HEK293 (cell line): ENCODE measurements around the gene MAML2.
A peak's percentile ranks its signal among the peaks of the same experiment; 100 is the strongest.

Experiments used
- FEZF1 ChIP-seq: fragments of 450-650 bp; formaldehyde crosslinking; IDR thresholded peaks from 2 replicates; pipeline ENCODE4 v1.5.1; 2016; ENCODE audit warnings: missing biosample characterization, missing genetic modification characterization
- GFI1B ChIP-seq: fragments of 450-650 bp; formaldehyde crosslinking; IDR thresholded peaks from 2 replicates; pipeline ENCODE4 v1.5.1; 2016; ENCODE audit warnings: missing biosample characterization, missing genetic modification characterization
- GLI2 ChIP-seq: fragments of 450-650 bp; formaldehyde crosslinking; IDR thresholded peaks from 2 replicates; pipeline ENCODE4; 2017; ENCODE audit warnings: missing biosample characterization, missing genetic modification characterization, low read depth, borderline replicate concordance
- KLF1 ChIP-seq: fragments of 450-650 bp; formaldehyde crosslinking; IDR thresholded peaks from 2 replicates; pipeline ENCODE4 v1.5.1; 2016; ENCODE audit warnings: missing biosample characterization, missing genetic modification characterization
- KLF10 ChIP-seq: fragments of 450-650 bp; IDR thresholded peaks from 2 replicates; pipeline ENCODE4 v1.5.1; 2018; ENCODE audit warnings: missing biosample characterization, mild to moderate bottlenecking, missing genetic modification characterization
- OVOL3 ChIP-seq: fragments of 450-650 bp; formaldehyde crosslinking; IDR thresholded peaks from 2 replicates; pipeline ENCODE4 v1.5.1; 2016; ENCODE audit warnings: missing biosample characterization, missing genetic modification characterization
- TCF7L2 ChIP-seq: IDR thresholded peaks from 2 replicates; pipeline ENCODE4 v1.6.1; 2011; ENCODE audit warnings: low read depth, mild to moderate bottlenecking, inconsistent platforms, low read length, moderate library complexity, borderline replicate concordance
- TRIM28 ChIP-seq: IDR thresholded peaks from 2 replicates; pipeline ENCODE4 v1.6.1; 2011; ENCODE audit warnings: low read length, control low read depth, borderline replicate concordance
- ZEB2 ChIP-seq: fragments of 450-650 bp; formaldehyde crosslinking; IDR thresholded peaks from 2 replicates; pipeline ENCODE4 v1.5.1; 2016; ENCODE audit warnings: missing biosample characterization, missing genetic modification characterization
- ZNF10 ChIP-seq: fragments of 450-650 bp; formaldehyde crosslinking; IDR thresholded peaks from 2 replicates; pipeline ENCODE4 v1.5.1; 2017; ENCODE audit warnings: missing biosample characterization, missing genetic modification characterization
- ZNF23 ChIP-seq: fragments of 450-650 bp; formaldehyde crosslinking; IDR thresholded peaks from 2 replicates; pipeline ENCODE4 v1.5.1; 2016; ENCODE audit warnings: missing biosample characterization, missing genetic modification characterization, borderline replicate concordance
- ZNF341 ChIP-seq: fragments of 450-650 bp; formaldehyde crosslinking; IDR thresholded peaks from 2 replicates; pipeline ENCODE4; 2016; ENCODE audit warnings: low read depth, missing biosample characterization, missing genetic modification characterization
- ZNF560 ChIP-seq: fragments of 450-650 bp; formaldehyde crosslinking; IDR thresholded peaks from 2 replicates; pipeline ENCODE4 v1.5.1; 2017; ENCODE audit warnings: missing biosample characterization, missing genetic modification characterization, borderline replicate concordance
- ZSCAN30 ChIP-seq: fragments of 450-650 bp; IDR thresholded peaks from 2 replicates; pipeline ENCODE4 v1.5.1; 2018; ENCODE audit warnings: missing biosample characterization, mild to moderate bottlenecking, missing genetic modification characterization, moderate library complexity
- TF ChIP-seq, protein P1 (sequence below): fragments of 450-650 bp; formaldehyde crosslinking; IDR thresholded peaks from 2 replicates; pipeline ENCODE4 v1.5.1; 2017; ENCODE audit warnings: missing biosample characterization, missing genetic modification characterization
- TF ChIP-seq, protein P2 (sequence below): fragments of 450-650 bp; formaldehyde crosslinking; IDR thresholded peaks from 2 replicates; pipeline ENCODE4 v1.5.1; 2017; ENCODE audit warnings: missing biosample characterization, missing genetic modification characterization
- TF ChIP-seq, protein P3 (sequence below): fragments of 450-650 bp; formaldehyde crosslinking; IDR thresholded peaks from 2 replicates; pipeline ENCODE4 v1.5.1; 2016; ENCODE audit warnings: missing biosample characterization, missing genetic modification characterization
- TF ChIP-seq, protein P4 (sequence below): fragments of 450-650 bp; IDR thresholded peaks from 2 replicates; pipeline ENCODE4 v1.5.1; 2018; ENCODE audit warnings: missing biosample characterization, mild to moderate bottlenecking, missing genetic modification characterization
- TF ChIP-seq, protein P5 (sequence below): fragments of 450-650 bp; formaldehyde crosslinking; IDR thresholded peaks from 2 replicates; pipeline ENCODE4 v1.5.1; 2016; ENCODE audit warnings: missing biosample characterization, missing genetic modification characterization
- TF ChIP-seq, protein P6 (sequence below): fragments of 450-650 bp; formaldehyde crosslinking; IDR thresholded peaks from 2 replicates; pipeline ENCODE4 v1.5.1; 2016; ENCODE audit warnings: missing biosample characterization, missing genetic modification characterization
- TF ChIP-seq, protein P7 (sequence below): fragments of 450-650 bp; formaldehyde crosslinking; IDR thresholded peaks from 2 replicates; pipeline ENCODE4 v1.5.1; 2016; ENCODE audit warnings: missing biosample characterization, missing genetic modification characterization

MAML2 gene

DNA sequence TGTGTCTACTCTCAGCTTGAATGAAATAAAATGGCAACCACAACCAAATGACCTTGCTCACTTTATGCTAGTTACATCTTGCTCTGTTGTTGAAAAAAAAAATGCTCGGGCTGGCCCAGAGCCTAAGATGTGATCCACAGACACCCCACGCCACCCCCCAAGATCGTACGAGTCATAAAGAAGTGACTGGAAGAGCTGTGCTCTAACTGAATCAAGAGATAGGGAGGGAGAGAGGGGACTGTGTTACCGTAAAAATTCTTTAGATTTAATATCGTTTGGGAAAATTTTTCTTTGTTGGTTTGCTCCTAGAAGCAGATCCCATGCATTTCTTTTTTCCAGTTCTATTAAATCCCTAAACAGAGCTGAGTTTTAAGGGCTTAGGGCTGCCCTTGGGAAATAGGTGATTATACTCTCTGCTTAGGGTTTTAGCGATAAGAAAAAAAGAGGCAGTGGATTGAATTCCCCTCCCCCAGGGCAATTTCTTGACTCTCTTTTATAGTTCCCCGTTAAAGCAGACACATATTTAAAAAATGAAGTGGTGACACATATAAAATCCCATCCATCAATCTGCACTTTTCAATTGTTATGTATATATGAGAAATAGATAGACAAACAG lies 14.5 kb downstream of the MAML2 start (continued):
- TF ChIP-seq, protein P1, sequence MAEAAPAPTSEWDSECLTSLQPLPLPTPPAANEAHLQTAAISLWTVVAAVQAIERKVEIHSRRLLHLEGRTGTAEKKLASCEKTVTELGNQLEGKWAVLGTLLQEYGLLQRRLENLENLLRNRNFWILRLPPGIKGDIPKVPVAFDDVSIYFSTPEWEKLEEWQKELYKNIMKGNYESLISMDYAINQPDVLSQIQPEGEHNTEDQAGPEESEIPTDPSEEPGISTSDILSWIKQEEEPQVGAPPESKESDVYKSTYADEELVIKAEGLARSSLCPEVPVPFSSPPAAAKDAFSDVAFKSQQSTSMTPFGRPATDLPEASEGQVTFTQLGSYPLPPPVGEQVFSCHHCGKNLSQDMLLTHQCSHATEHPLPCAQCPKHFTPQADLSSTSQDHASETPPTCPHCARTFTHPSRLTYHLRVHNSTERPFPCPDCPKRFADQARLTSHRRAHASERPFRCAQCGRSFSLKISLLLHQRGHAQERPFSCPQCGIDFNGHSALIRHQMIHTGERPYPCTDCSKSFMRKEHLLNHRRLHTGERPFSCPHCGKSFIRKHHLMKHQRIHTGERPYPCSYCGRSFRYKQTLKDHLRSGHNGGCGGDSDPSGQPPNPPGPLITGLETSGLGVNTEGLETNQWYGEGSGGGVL = no peak
- peak; percentile 32; the same call in 1 of the 2 replicates for TF ChIP-seq ZSCAN30 (tag by site-specific recombination)
- TF ChIP-seq, protein P2, sequence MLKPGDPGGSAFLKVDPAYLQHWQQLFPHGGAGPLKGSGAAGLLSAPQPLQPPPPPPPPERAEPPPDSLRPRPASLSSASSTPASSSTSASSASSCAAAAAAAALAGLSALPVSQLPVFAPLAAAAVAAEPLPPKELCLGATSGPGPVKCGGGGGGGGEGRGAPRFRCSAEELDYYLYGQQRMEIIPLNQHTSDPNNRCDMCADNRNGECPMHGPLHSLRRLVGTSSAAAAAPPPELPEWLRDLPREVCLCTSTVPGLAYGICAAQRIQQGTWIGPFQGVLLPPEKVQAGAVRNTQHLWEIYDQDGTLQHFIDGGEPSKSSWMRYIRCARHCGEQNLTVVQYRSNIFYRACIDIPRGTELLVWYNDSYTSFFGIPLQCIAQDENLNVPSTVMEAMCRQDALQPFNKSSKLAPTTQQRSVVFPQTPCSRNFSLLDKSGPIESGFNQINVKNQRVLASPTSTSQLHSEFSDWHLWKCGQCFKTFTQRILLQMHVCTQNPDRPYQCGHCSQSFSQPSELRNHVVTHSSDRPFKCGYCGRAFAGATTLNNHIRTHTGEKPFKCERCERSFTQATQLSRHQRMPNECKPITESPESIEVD (tag by site-specific recombination) = peak; percentile 90
- TF ChIP-seq FEZF1 (tag by site-specific recombination) = peak; percentile 79
- no peak for TF ChIP-seq ZNF23 (tag by site-specific recombination)
- TF ChIP-seq GLI2 (tag by site-specific recombination) = no peak
- TF ChIP-seq, protein P3, sequence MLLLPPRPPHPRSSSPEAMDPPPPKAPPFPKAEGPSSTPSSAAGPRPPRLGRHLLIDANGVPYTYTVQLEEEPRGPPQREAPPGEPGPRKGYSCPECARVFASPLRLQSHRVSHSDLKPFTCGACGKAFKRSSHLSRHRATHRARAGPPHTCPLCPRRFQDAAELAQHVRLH = no peak
- TF ChIP-seq, protein P4, sequence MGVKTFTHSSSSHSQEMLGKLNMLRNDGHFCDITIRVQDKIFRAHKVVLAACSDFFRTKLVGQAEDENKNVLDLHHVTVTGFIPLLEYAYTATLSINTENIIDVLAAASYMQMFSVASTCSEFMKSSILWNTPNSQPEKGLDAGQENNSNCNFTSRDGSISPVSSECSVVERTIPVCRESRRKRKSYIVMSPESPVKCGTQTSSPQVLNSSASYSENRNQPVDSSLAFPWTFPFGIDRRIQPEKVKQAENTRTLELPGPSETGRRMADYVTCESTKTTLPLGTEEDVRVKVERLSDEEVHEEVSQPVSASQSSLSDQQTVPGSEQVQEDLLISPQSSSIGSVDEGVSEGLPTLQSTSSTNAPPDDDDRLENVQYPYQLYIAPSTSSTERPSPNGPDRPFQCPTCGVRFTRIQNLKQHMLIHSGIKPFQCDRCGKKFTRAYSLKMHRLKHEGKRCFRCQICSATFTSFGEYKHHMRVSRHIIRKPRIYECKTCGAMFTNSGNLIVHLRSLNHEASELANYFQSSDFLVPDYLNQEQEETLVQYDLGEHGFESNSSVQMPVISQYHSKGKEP = peak; percentile 43; the same call in 1 of the 2 replicates
- TF ChIP-seq ZEB2 (tag by site-specific recombination) = 0 out of 2 replicates have a peak, but pooled peaks have one; percentile 34
- TF ChIP-seq, protein P5, sequence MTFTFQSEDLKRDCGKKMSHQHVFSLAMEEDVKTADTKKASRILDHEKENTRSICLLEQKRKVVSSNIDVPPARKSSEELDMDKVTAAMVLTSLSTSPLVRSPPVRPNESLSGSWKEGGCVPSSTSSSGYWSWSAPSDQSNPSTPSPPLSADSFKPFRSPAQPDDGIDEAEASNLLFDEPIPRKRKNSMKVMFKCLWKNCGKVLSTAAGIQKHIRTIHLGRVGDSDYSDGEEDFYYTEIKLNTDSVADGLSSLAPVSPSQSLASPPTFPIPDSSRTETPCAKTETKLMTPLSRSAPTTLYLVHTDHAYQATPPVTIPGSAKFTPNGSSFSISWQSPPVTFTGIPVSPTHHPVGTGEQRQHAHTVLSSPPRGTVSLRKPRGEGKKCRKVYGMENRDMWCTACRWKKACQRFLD (tag by site-specific recombination) = no peak
- no peak for TF ChIP-seq KLF1 (tag by site-specific recombination)
- TF ChIP-seq, protein P6, sequence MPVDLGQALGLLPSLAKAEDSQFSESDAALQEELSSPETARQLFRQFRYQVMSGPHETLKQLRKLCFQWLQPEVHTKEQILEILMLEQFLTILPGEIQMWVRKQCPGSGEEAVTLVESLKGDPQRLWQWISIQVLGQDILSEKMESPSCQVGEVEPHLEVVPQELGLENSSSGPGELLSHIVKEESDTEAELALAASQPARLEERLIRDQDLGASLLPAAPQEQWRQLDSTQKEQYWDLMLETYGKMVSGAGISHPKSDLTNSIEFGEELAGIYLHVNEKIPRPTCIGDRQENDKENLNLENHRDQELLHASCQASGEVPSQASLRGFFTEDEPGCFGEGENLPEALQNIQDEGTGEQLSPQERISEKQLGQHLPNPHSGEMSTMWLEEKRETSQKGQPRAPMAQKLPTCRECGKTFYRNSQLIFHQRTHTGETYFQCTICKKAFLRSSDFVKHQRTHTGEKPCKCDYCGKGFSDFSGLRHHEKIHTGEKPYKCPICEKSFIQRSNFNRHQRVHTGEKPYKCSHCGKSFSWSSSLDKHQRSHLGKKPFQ (tag by site-specific recombination) = peak; percentile 42
- TF ChIP-seq TCF7L2 = peak; percentile 54; the same call in 1 of the 2 replicates
- TF ChIP-seq TRIM28 = 0 out of 2 replicates have a peak, but pooled peaks have one; percentile 28
- TF ChIP-seq ZNF10 = 0 out of 2 replicates have a peak, but pooled peaks have one; percentile 57
- TF ChIP-seq, protein P7, sequence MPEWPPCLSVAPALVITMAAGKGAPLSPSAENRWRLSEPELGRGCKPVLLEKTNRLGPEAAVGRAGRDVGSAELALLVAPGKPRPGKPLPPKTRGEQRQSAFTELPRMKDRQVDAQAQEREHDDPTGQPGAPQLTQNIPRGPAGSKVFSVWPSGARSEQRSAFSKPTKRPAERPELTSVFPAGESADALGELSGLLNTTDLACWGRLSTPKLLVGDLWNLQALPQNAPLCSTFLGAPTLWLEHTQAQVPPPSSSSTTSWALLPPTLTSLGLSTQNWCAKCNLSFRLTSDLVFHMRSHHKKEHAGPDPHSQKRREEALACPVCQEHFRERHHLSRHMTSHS (tag by site-specific recombination) = no peak
- 0 out of 2 replicates have a peak, but pooled peaks have one; percentile 23 for TF ChIP-seq OVOL3 (tag by site-specific recombination)
- TF ChIP-seq GFI1B (tag by site-specific recombination) = no peak
- TF ChIP-seq KLF10 = peak; percentile 43; the same call in 1 of the 2 replicates
- TF ChIP-seq ZNF560 (tag by site-specific recombination) = no peak
- TF ChIP-seq ZNF341 (tag by site-specific recombination) = peak; percentile 51
